ENCODE results near the gene ZNF346.

Gene ZNF346

GRCh38 chr5:177090813-177091212 lies 68.3 kb downstream of the ZNF346 start:
- no peaks in the 10 kb centered on the region for H4K20me1 ChIP-seq
- no peaks in the 10 kb centered on the region for H3K9me3 ChIP-seq
- no peak for TF ChIP-seq Cebpa-rat (IDR thresholded peaks at IDR 0.05)
- no peak overlapping the region for H3K27ac ChIP-seq
- H3K9ac ChIP-seq, result no peak overlapping the region
- no peak overlapping the region for H3K4me2 ChIP-seq
- H3K36me3 ChIP-seq, result no peaks in the 10 kb centered on the region
- peaks cover 53% of the 10 kb centered on the region for H3K4me1 ChIP-seq
- no peaks in the 10 kb centered on the region for H3K27me3 ChIP-seq
- no peak overlapping the region for H3K4me3 ChIP-seq

- Histone ChIP-seq H3K4me2 (no peak overlapping the region), H4K20me1 (no peaks in the 10 kb centered on the region), H3K9me3 (no peaks in the 10 kb centered on the region), H3K27me3 (no peaks in the 10 kb centered on the region), H3K4me1 (peaks cover 49% of the 10 kb centered on the region), H3K36me3 (no peaks in the 10 kb centered on the region), H3K9ac (no peak overlapping the region), H3K4me3 (no peak overlapping the region), H3K27ac (no peak overlapping the region)
- no peak for TF ChIP-seq Cebpa-rat (IDR thresholded peaks at IDR 0.05)
Observed at GRCh38 chr5:177091232-177091631, 68.7 kb downstream of the ZNF346 start.

GRCh38 chr5:177092178-177093081 lies 69.9 kb downstream of the ZNF346 start:
- Histone ChIP-seq H3K27ac (no peak overlapping the region), H4K20me1 (no peaks in the 10 kb centered on the region), H3K9ac (no peak overlapping the region), H3K4me3 (no peak overlapping the region), H3K4me2 (no peak overlapping the region), H3K4me1 (peaks cover 41% of the 10 kb centered on the region), H3K27me3 (no peaks in the 10 kb centered on the region), H3K36me3 (no peaks in the 10 kb centered on the region), H3K9me3 (no peaks in the 10 kb centered on the region)
- no peak for TF ChIP-seq Cebpa-rat (IDR thresholded peaks at IDR 0.05)

GRCh38 chr5:177093082-177093712 lies 70.7 kb downstream of the ZNF346 start:
- Histone ChIP-seq H3K9me3 (no peaks in the 10 kb centered on the region), H3K4me2 (no peak overlapping the region), H3K27me3 (no peaks in the 10 kb centered on the region), H3K36me3 (no peaks in the 10 kb centered on the region), H3K27ac (no peak overlapping the region), H4K20me1 (no peaks in the 10 kb centered on the region), H3K4me1 (peaks cover 42% of the 10 kb centered on the region), H3K9ac (no peak overlapping the region), H3K4me3 (no peak overlapping the region)
- TF ChIP-seq Cebpa-rat (IDR thresholded peaks at IDR 0.05), result no peak

- no peak overlapping the region for H3K4me3 ChIP-seq
- peaks cover 42% of the 10 kb centered on the region for H3K4me1 ChIP-seq
- no peak overlapping the region for H3K27ac ChIP-seq
- H3K27me3 ChIP-seq, result peaks cover 4% of the 10 kb centered on the region; the same call in 1 of the 2 replicates
- no peaks in the 10 kb centered on the region for H3K9me3 ChIP-seq
- TF ChIP-seq Cebpa-rat (IDR thresholded peaks at IDR 0.05), result no peak
- H3K9ac ChIP-seq, result no peak overlapping the region
- no peaks in the 10 kb centered on the region for H3K36me3 ChIP-seq
- H3K4me2 ChIP-seq, result no peak overlapping the region
- no peaks in the 10 kb centered on the region for H4K20me1 ChIP-seq
Observed at GRCh38 chr5:177093803-177094202, 71.3 kb downstream of the ZNF346 start.

- TF ChIP-seq Cebpa-rat (IDR thresholded peaks at IDR 0.05), result no peak
- Histone ChIP-seq H4K20me1 (no peaks in the 10 kb centered on the region), H3K4me3 (no peak overlapping the region), H3K4me2 (peak overlapping the region; percentile 48), H3K9me3 (no peaks in the 10 kb centered on the region), H3K4me1 (peaks cover 42% of the 10 kb centered on the region), H3K9ac (no peak overlapping the region), H3K27me3 (peaks cover 7% of the 10 kb centered on the region; the same call in 1 of the 2 replicates), H3K36me3 (no peaks in the 10 kb centered on the region), H3K27ac (no peak overlapping the region)
Observed at GRCh38 chr5:177094224-177095087, 72.0 kb downstream of the ZNF346 start.

- Histone ChIP-seq H3K4me3 (no peak overlapping the region), H3K27me3 (peaks cover 9% of the 10 kb centered on the region; the same call in 1 of the 2 replicates), H3K9ac (no peak overlapping the region), H3K4me2 (peak overlapping the region; percentile 48), H3K27ac (no peak overlapping the region), H3K36me3 (no peaks in the 10 kb centered on the region), H3K4me1 (peaks cover 41% of the 10 kb centered on the region), H4K20me1 (no peaks in the 10 kb centered on the region), H3K9me3 (no peaks in the 10 kb centered on the region)
- TF ChIP-seq Cebpa-rat (IDR thresholded peaks at IDR 0.05), result no peak
Observed at GRCh38 chr5:177095088-177095669, 72.7 kb downstream of the ZNF346 start.

- peaks cover 46% of the 10 kb centered on the region for H3K4me1 ChIP-seq
- H3K9me3 ChIP-seq, result no peaks in the 10 kb centered on the region
- H3K36me3 ChIP-seq, result no peaks in the 10 kb centered on the region
- H4K20me1 ChIP-seq, result no peaks in the 10 kb centered on the region
- H3K4me2 ChIP-seq, result no peak overlapping the region
- TF ChIP-seq Cebpa-rat (IDR thresholded peaks at IDR 0.05), result no peak
- peaks cover 9% of the 10 kb centered on the region; the same call in 1 of the 2 replicates for H3K27me3 ChIP-seq
- no peak overlapping the region for H3K27ac ChIP-seq
- no peak overlapping the region for H3K9ac ChIP-seq
- H3K4me3 ChIP-seq, result no peak overlapping the region
Observed at GRCh38 chr5:177096162-177097015, 73.9 kb downstream of the ZNF346 start.
